ENCODE results near the gene HDLBP.

DNA sequence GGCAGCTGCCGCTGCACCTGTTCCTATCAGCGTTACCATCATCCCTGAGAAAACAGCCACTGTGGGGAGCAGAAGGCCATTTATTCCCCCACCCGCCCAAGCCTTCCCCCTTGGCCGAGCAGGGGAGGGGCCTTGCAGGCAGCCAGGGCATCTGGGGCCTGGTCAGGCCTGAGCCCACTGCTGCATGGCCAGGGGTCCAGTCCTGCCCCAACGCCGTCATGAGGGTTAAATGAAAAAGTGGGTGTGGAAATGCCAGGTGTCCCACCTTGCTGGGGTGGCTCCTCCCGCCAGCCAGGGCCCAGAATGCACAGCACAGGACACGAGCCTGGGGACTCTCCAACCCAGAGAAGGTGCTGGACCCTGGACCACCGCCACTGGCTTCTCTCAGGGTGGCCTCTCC lies 112.8 kb downstream of the HDLBP start:
- TF ChIP-seq EZH2 (IDR thresholded peaks at IDR 0.05; ENCODE audit: insufficient read depth, poor library complexity, severe bottlenecking) (no peak), EZH2phosphoT487 (IDR thresholded peaks at IDR 0.05; ENCODE audit: insufficient read depth, low read depth) (no peak)
